GM18507 (cell line): Measurements from ENCODE around the gene SPP1.
A peak's percentile ranks its signal among the peaks of the same experiment; 100 is the strongest.

Source experiments
- DNase-seq: peaks from one replicate; pipeline ENCODE4 v3.0.0; 2011; ENCODE audit warnings: low read depth; ENCODE audit not compliant: insufficient read length; ENCODE audit errors: extremely low spot score
- FAIRE-seq: peaks from 2 replicates; lab custom pipeline; 2011; peaks lifted over from hg19 to GRCh38; lab: Jason Lieb, UNC

The SPP1 gene

DNA sequence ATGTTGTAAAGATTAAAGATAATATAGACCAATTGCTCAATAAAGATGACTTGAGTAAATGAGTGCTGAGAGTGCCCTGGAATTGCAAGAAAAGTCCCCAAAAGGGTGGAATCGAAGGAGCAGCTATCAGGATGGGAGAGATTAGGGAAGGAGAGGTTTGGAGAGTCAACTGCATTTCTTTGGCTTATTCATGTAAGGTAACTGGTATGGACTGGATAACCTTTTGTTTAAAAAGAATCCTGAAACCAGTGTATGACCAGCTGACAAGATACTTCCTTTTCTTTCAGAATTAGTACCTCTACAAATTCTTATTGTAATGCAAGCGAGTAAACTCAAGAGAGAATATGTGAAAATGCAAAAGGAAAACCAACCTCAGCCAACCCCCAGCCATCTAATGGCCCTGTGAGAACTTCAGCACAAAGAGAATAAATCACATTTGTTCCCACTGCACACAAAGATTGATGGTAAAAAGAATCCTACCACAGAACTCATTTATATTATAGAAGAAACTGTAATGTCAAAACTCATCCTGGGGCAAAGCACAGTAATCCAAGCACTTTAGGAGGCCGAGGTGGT, 24.5 kb upstream of the SPP1 start:
- FAIRE-seq (no peak), DNase-seq (no peak)

DNA sequence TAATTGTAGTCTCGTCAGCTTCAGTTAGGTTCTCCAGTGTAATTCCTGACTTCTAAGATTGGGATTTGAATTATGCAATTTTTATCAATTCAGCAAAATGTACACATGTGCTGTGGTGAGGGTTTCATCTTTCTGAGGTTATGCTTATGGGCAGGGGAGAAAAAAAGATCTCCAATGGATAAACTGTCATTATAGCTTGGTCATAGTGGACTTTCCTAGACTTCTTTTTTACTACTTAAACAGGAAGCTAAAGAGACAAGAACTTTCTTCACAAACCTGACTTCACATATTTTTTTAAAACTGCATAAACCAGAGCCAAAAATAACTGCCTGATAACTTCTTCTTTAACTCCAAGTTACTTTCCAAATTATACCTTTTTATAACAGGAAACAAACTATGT, 21.7 kb upstream of the SPP1 start:
- DNase-seq (no peak), FAIRE-seq (no peak)

GRCh38 chr4:87956501-87956900, 19.0 kb upstream of the SPP1 start:
- DNase-seq (no peak), FAIRE-seq (no peak)

GRCh38 chr4:87957061-87957460, 18.5 kb upstream of the SPP1 start:
- no peak for FAIRE-seq
- no peak for DNase-seq

- no peak for FAIRE-seq
Observed at GRCh38 chr4:87961993-87962392, 13.5 kb upstream of the SPP1 start.

DNA sequence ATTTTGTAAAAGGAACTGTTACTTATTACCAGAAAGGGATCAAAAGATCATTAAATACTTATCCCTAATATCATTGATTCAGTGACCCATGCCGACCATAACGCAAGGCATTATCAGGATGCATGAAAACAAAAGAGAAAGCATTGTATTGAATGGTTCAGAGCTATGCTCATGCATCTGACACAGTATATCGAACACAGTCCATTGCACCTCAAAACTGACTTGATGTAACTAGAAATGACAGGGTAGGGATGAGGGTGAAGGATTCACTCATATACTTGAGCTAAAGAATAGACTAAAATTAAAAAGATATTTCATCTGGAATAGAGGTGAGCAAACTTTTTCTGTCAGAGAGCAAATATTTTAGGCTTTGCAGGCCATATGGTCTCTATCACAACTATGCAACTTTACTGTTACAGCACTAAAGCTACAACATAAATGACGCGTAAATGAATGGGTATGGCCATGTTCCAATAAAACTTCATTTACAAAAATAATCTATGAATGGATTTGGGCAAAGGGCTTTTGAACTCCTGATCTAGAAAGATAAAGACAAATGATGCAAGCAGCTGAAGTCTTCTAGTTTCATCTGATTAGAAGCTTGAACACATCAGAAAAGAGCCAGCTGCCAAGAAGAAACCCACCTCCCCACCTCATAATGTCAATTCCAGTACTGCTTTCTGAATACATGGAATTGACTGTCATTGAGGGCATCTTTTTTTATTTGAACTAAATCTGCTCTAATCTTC, 12.9 kb upstream of the SPP1 start:
- DNase-seq = no peak
- FAIRE-seq = no peak

More at GRCh38 chr4:87961993-87962392, 13.5 kb upstream of the SPP1 start:
- no peak for DNase-seq

- no peak for DNase-seq
- no peak for FAIRE-seq
Observed at GRCh38 chr4:87965501-87965975, 10.0 kb upstream of the SPP1 start.

- no peak for DNase-seq
- no peak for FAIRE-seq
Observed at GRCh38 chr4:87966095-87966496, 9.4 kb upstream of the SPP1 start.

DNA sequence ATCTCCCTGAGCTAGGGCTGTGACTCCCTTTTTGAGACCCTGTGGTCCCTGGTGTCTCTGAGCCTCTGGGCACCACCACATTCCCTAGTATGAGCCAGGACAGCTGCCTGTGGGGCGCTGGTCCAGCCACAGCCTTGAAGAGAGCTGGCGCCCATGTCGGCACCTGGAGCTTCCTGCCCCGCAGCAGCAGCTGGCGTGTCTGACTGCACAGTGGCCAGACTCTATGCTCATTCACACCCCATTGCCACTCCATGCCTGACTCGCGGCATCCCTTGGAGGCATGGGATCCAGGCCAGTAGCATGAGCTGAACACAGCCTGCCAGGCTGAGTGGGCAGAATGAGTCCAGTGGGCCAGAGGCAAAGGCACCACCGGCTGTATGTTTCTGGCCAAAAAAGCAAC, 8.3 kb upstream of the SPP1 start:
- FAIRE-seq (no peak), DNase-seq (no peak)

DNA sequence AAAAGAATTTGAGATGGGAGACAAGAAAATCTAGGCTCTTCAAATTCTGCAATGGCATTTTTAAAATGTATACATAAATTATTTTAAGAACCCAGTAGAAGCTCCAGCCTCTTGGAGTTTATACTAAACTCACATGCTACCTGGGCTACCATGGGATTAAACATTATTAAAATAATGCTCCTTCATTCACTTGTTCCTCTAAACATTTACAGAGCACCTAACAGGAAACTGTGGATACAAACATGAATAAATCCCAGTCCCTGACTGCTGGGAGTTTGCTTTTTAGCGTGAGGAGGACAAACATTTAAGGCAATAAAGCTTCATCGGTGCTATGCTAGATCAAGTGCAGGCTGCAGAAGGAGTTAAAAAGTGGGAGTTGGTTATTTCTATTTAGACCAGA, 5.4 kb upstream of the SPP1 start:
- FAIRE-seq = no peak
- no peak for DNase-seq

DNA sequence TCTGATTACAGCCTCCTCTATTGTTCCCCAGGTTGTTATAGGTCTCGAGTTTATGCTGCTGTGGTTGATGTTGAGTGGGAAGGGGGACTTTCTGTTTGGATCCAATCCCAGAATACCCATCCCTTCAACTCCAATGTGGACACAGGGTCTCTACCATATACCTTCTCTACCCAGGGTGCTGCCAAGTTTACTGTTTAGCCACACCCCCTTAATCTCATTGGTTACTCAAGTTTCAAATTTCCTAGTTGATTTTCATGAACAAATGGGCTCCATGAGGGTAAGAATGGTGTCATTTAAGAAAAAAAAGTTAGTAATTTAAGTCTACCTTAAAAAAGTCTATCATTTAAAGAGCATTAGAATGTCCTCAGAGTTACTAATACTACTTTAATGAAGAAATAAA, 3.6 kb upstream of the SPP1 start:
- no peak for FAIRE-seq
- DNase-seq = no peak

DNA sequence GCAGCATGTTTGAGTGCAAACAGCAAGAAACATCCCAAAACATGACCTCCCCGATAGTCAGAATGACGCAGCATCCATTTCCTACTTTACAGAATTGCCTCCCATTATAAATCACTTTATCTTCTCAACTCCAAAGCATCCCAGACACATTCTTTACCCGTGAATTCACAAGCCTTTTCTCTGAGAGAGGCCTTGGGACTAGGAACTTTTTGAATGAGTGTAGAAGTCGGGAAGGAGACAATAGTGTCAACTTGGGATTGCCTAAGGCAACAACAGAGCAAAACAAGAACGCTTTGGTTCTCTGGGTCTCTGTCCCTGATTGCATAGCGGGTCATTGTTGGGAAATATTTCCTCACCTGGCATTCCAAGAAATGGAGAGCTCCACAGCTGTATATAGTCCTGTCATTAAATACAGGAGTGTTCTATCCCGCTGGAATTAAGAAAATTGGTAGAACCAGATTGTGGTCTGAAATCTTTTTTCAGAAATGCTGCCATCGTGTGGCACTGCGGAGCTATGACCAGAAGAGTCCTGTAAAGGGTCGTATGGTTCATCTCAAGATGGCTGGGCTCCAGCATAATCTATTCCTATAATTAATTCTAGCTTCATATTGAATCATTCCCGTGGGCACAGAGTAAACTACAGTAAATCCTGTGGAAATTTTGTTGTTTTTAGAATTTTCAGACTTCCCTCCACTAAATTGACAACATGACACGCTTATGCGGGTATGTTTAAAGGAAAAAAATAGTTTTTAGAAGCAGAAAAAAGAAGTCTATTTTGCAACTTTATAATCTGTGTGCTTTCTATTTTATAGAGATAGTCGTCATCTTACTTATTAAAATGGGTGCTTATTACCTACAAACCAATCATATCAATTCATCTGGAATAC, 2.0 kb upstream of the SPP1 start:
- FAIRE-seq (peak; percentile 91), DNase-seq (no peak)

GRCh38 chr4:87974856-87975462, 555 bp upstream of the SPP1 start:
- no peak for DNase-seq
- FAIRE-seq = no peak

DNA sequence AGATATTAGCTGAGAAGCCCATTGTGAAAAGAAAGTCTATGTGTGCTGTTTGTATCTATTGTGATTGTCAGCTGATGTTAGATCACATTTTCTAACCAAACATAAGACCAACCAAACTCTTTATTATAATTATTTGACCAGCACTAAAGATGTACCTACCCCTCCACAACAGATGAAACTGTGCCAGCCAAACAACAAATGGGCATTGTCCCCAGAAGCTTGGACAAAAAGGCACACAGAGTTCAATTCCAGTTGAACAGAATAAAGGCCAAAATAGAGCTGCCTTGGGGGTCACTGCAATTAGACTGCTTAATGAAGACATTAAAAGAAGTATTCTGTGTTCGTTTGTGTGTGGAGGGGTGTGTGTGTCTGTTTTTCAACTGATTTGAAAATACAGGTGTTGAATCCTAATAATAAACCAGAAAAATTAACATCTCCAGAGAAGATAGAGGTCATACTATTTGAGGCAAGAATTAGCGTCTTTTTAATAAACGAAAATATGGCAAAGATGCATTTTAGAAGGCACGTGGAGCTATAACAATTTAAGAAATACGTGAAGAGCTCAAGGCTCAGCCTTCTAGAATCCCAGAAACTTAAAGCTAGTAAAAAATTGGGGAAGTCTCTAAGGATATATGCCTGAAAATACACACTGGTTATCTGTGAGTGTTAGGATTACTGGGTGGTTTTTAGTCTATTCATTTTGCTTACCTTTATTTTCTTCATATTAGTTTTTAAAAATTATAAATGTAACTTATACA, 2.2 kb downstream of the SPP1 start:
- no peak for FAIRE-seq

DNA sequence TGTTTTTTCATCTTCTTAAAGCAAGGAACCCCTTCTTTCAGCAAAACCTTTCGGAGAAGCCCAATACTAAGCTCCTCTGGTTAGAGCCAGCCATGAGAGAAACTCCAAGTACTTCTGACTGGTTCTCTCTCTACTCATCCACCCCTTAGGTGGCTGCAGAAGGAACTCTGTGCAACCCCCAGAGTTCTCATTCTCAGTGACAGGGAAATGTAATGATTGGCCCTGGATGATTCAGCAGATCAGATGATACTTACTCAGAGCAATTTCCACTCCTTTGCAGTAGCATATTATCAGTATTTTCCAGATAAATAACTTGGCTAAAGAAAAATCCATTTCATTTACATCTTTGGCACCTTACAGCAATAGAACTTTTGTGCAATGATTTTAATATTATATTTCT, 3.2 kb downstream of the SPP1 start:
- DNase-seq (no peak), FAIRE-seq (no peak)

More for the DNA sequence above, 2.2 kb downstream of the SPP1 start:
- no peak for DNase-seq

DNA sequence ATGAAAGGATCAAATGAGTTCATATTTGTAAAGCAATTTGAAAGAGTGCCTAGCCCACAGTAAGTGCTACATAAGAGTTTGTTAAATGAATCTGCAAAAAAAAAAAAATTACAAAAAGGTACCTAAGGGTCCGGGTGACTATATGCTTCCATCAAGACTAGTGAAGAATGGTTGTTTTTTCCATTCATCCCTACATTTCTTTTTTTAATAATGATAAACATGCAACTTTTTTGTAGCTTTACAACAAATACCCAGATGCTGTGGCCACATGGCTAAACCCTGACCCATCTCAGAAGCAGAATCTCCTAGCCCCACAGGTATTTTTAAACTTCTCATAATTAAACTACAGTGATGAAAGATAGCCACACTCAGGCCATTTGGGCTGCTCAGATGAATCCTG, 4.3 kb downstream of the SPP1 start:
- DNase-seq = no peak
- FAIRE-seq = no peak

GRCh38 chr4:87981486-87981885, 6.0 kb downstream of the SPP1 start:
- no peak for FAIRE-seq
- no peak for DNase-seq

DNA sequence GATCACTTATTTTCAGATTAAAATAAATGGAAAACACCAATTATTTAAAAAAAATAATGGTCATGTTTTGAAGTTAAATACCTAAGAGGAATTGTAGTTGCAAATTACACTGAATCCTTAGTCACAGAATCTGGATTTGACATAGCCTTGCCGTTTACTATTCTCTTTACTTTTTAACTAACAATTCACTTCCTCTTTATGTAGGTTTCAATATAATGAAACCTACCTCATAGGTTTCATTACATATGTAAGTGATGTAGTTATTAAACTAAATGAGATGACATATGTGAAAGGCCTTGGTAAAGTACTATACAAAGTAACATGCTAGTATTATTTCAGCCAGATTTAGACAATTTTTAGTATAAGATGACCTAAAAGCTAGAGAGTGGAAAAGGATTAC, 6.5 kb downstream of the SPP1 start:
- no peak for DNase-seq
- FAIRE-seq = no peak

DNA sequence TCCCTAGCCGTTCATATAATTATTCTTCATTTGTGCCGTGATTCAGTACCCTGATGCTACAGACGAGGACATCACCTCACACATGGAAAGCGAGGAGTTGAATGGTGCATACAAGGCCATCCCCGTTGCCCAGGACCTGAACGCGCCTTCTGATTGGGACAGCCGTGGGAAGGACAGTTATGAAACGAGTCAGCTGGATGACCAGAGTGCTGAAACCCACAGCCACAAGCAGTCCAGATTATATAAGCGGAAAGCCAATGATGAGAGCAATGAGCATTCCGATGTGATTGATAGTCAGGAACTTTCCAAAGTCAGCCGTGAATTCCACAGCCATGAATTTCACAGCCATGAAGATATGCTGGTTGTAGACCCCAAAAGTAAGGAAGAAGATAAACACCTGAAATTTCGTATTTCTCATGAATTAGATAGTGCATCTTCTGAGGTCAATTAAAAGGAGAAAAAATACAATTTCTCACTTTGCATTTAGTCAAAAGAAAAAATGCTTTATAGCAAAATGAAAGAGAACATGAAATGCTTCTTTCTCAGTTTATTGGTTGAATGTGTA, 7.0 kb downstream of the SPP1 start:
- DNase-seq (no peak), FAIRE-seq (no peak)
